ENCODE data around the gene PHYHIPL. TPM values are rescaled to one million over a fixed set of nuclear protein-coding genes. Genes with fewer than 3 reads are reported as not detected.
"Not testable (repeated sequence)": the region's sequence is repeated elsewhere in the genome, so short reads cannot be mapped to it uniquely, and the experiment has no call there.

The PHYHIPL gene
- total and polyA plus RNA-seq, 4 donors = 1.3 to 3.0 (median 2.0) TPM

DNA sequence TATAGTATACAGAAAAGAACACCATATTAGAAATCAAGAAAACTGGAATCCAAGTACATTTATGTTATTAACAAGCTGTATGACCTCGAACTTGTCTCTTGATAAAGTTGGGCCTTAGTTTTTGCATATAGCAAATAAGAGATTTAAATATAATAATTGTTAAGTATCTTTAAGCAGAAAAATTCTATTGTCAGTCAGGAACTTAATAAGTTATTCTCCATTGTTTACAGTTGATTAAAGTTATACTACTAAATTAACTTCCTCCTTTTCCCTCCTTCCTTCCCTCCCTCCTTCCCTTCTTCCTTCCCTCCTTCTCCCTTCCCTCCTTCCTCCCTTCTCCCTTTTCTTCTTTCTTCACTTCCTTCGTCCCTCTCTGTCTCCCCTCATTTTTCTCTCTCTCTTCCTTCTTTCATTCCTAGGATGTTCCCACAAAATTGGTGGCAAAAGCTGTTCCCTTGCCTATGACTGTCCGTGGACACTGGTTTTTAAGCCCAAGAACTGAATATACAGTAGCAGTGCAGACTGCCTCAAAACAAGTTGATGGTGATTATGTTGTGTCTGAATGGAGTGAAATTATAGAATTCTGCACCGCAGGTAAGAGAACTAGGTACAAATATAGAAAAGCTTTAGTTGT is 59.7 kb downstream of the PHYHIPL start:
- 89% methylated on average over 4 of the region's 4 CpGs for WGBS
- H3K4me3 ChIP-seq (ENCODE audit: low read depth in 1 of 3, low read length in 3 of 3) = no peak overlapping the region
- no peaks in the 10 kb centered on the region for H3K9me3 ChIP-seq (ENCODE audit: control insufficient read depth in 4 of 4, low read length in 3 of 4)
- H3K27ac ChIP-seq (ENCODE audit: low read depth in 1 of 2, low read length in 2 of 2) = no peak overlapping the region
- H3K36me3 ChIP-seq (ENCODE audit: control insufficient read depth in 4 of 4, insufficient read depth in 3 of 4, low read depth in 1 of 4, low read length in 3 of 4) = no peaks in the 10 kb centered on the region
- H3K9ac ChIP-seq (ENCODE audit: low read depth in 1 of 2, low read length in 2 of 2) = no peak overlapping the region
- no peaks in the 10 kb centered on the region for H3K4me1 ChIP-seq (ENCODE audit: control insufficient read depth in 4 of 4, insufficient read depth in 4 of 4, low read length in 3 of 4)
- H3K27me3 ChIP-seq (ENCODE audit: control insufficient read depth in 4 of 4, insufficient read depth in 4 of 4, low read length in 3 of 4) = no peaks in the 10 kb centered on the region
- no peak for TF ChIP-seq HNF4G (IDR thresholded peaks at IDR 0.05)
- no peak for DNase-seq (ENCODE audit: low spot score)

DNA sequence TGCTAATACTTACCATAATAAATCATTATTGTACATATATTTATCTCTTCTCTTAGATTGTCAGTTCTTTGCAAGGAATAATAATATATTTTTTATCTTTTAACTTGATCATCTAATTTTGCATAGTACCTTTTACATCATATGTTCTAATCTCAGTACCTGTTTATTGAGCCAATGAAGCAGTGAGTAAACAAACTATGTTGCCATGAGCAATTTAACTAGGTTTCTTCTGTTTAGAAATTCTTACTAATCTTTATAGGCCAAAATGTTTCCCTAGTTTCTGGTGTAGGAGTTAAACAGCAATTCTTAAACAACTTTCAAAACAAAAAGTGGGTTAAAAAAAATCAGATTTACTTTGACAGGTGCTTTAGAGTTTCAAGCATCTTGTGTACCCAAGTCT is 61.3 kb downstream of the PHYHIPL start:
- no peak for TF ChIP-seq SP1 (IDR thresholded peaks at IDR 0.05)
- no peak for TF ChIP-seq TAF1 (conservative IDR thresholded peaks at IDR 0.05)
- TF ChIP-seq RAD21 (IDR thresholded peaks at IDR 0.05) = no peak
- TF ChIP-seq, protein P1, sequence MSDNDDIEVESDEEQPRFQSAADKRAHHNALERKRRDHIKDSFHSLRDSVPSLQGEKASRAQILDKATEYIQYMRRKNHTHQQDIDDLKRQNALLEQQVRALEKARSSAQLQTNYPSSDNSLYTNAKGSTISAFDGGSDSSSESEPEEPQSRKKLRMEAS (IDR thresholded peaks at IDR 0.05) = no peak
- no peak for TF ChIP-seq EGR1 (IDR thresholded peaks at IDR 0.05; ENCODE audit: low read depth in 2 of 2)
- no peak for TF ChIP-seq GABPA (IDR thresholded peaks at IDR 0.05 in 1 of 2, conservative IDR thresholded peaks at IDR 0.05 in 1 of 2)
- TF ChIP-seq, protein P2, sequence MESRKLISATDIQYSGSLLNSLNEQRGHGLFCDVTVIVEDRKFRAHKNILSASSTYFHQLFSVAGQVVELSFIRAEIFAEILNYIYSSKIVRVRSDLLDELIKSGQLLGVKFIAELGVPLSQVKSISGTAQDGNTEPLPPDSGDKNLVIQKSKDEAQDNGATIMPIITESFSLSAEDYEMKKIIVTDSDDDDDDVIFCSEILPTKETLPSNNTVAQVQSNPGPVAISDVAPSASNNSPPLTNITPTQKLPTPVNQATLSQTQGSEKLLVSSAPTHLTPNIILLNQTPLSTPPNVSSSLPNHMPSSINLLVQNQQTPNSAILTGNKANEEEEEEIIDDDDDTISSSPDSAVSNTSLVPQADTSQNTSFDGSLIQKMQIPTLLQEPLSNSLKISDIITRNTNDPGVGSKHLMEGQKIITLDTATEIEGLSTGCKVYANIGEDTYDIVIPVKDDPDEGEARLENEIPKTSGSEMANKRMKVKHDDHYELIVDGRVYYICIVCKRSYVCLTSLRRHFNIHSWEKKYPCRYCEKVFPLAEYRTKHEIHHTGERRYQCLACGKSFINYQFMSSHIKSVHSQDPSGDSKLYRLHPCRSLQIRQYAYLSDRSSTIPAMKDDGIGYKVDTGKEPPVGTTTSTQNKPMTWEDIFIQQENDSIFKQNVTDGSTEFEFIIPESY (IDR thresholded peaks at IDR 0.05) = no peak
- no peak for TF ChIP-seq HNF4G (IDR thresholded peaks at IDR 0.05)
- DNase-seq (ENCODE audit: low spot score) = no peak
- Histone ChIP-seq H3K9me3 (ENCODE audit: control insufficient read depth in 4 of 4, low read length in 3 of 4) (no peaks in the 10 kb centered on the region), H3K27me3 (ENCODE audit: control insufficient read depth in 4 of 4, insufficient read depth in 4 of 4, low read length in 3 of 4) (no peaks in the 10 kb centered on the region), H3K4me3 (ENCODE audit: low read depth in 1 of 3, low read length in 3 of 3) (no peak overlapping the region), H3K36me3 (ENCODE audit: control insufficient read depth in 4 of 4, insufficient read depth in 3 of 4, low read depth in 1 of 4, low read length in 3 of 4) (no peaks in the 10 kb centered on the region), H3K27ac (ENCODE audit: low read depth in 1 of 2, low read length in 2 of 2) (no peak overlapping the region), H3K4me1 (ENCODE audit: control insufficient read depth in 4 of 4, insufficient read depth in 4 of 4, low read length in 3 of 4) (no peaks in the 10 kb centered on the region), H3K9ac (ENCODE audit: low read depth in 1 of 2, low read length in 2 of 2) (no peak overlapping the region)

DNA sequence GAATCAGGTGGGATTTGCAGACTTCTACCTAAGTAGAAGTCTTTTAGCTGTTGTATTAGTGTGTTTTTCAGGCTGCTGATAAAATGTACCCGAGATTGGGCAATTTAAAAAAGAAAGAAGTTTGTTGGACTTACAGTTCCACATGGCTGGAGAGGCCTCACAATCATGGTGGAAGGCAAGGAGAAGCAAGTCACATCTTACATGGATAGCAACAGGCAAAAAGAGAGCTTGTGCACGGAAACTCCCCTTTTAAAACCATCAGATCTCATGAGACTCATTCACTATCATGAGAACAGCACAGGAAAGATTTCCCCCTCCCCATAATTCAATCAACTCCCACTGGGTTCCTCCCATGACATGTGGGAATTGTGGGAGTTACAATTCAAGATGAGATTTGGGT is 62.7 kb downstream of the PHYHIPL start:
- not testable (repeated sequence) for H3K9ac ChIP-seq (ENCODE audit: low read depth in 1 of 2, low read length in 2 of 2); DNase-seq (ENCODE audit: low spot score); H3K4me1 ChIP-seq (ENCODE audit: control insufficient read depth in 4 of 4, insufficient read depth in 4 of 4, low read length in 3 of 4); H3K27me3 ChIP-seq (ENCODE audit: control insufficient read depth in 4 of 4, insufficient read depth in 4 of 4, low read length in 3 of 4); H3K4me3 ChIP-seq (ENCODE audit: low read depth in 1 of 3, low read length in 3 of 3); H3K36me3 ChIP-seq (ENCODE audit: control insufficient read depth in 4 of 4, insufficient read depth in 3 of 4, low read depth in 1 of 4, low read length in 3 of 4); H3K9me3 ChIP-seq (ENCODE audit: control insufficient read depth in 4 of 4, low read length in 3 of 4); H3K27ac ChIP-seq (ENCODE audit: low read depth in 1 of 2, low read length in 2 of 2)
- WGBS = 90% methylated on average over 2 of the region's 2 CpGs

DNA sequence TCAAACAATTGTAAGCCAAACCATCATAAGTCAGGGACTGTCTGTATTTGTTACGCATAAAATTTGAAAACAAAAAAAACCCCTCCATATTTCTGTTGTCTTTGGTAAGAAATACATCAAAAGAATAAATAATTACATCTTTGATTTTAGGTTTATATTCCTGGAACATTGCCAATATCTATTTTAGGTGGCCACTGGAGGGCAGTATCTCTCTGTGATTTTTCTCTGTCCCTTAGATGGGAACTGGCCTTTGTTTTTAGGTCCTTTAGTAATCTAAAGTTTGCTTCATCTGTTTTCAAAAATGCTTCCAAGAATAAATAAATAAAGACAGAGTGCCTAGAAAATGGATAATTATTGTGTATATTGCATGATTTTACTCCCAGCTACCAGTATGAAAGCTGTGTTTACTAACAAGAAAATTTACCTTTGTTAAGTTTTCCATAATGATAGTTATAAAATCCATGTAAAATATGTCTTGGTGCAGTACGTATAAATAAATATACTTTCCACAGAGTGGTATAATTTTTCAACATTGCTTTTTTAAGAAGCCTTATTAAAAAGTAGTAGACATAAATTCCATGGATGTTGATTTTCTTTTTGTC is 64.2 kb downstream of the PHYHIPL start:
- no peaks in the 10 kb centered on the region for H3K27me3 ChIP-seq (ENCODE audit: control insufficient read depth in 4 of 4, insufficient read depth in 4 of 4, low read length in 3 of 4)
- no peaks in the 10 kb centered on the region for H3K4me1 ChIP-seq (ENCODE audit: control insufficient read depth in 4 of 4, insufficient read depth in 4 of 4, low read length in 3 of 4)
- no peak overlapping the region for H3K9ac ChIP-seq (ENCODE audit: low read depth in 1 of 2, low read length in 2 of 2)
- H3K27ac ChIP-seq (ENCODE audit: low read depth in 1 of 2, low read length in 2 of 2) = no peak overlapping the region
- peaks cover 0 to 4% (median 0%) of the 10 kb centered on the region in 4 donors for H3K36me3 ChIP-seq (ENCODE audit: control insufficient read depth in 4 of 4, insufficient read depth in 3 of 4, low read depth in 1 of 4, low read length in 3 of 4)
- no peak for DNase-seq (ENCODE audit: low spot score)
- no peaks in the 10 kb centered on the region for H3K9me3 ChIP-seq (ENCODE audit: control insufficient read depth in 4 of 4, low read length in 3 of 4)
- H3K4me3 ChIP-seq (ENCODE audit: low read depth in 1 of 3, low read length in 3 of 3) = no peak overlapping the region
- 49% methylated on average over 2 of the region's 2 CpGs for WGBS
- no peak for TF ChIP-seq SP1 (IDR thresholded peaks at IDR 0.05)
- no peak for TF ChIP-seq HNF4G (IDR thresholded peaks at IDR 0.05)
- peak; percentile 92 to 94 for TF ChIP-seq RAD21 (IDR thresholded peaks at IDR 0.05)
- TF ChIP-seq, protein P1 (IDR thresholded peaks at IDR 0.05) = no peak
- TF ChIP-seq, protein P3, sequence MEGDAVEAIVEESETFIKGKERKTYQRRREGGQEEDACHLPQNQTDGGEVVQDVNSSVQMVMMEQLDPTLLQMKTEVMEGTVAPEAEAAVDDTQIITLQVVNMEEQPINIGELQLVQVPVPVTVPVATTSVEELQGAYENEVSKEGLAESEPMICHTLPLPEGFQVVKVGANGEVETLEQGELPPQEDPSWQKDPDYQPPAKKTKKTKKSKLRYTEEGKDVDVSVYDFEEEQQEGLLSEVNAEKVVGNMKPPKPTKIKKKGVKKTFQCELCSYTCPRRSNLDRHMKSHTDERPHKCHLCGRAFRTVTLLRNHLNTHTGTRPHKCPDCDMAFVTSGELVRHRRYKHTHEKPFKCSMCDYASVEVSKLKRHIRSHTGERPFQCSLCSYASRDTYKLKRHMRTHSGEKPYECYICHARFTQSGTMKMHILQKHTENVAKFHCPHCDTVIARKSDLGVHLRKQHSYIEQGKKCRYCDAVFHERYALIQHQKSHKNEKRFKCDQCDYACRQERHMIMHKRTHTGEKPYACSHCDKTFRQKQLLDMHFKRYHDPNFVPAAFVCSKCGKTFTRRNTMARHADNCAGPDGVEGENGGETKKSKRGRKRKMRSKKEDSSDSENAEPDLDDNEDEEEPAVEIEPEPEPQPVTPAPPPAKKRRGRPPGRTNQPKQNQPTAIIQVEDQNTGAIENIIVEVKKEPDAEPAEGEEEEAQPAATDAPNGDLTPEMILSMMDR (IDR thresholded peaks at IDR 0.05; ENCODE audit: low read depth, low read length, missing input control) = peak; percentile 65
- TF ChIP-seq, protein P4, sequence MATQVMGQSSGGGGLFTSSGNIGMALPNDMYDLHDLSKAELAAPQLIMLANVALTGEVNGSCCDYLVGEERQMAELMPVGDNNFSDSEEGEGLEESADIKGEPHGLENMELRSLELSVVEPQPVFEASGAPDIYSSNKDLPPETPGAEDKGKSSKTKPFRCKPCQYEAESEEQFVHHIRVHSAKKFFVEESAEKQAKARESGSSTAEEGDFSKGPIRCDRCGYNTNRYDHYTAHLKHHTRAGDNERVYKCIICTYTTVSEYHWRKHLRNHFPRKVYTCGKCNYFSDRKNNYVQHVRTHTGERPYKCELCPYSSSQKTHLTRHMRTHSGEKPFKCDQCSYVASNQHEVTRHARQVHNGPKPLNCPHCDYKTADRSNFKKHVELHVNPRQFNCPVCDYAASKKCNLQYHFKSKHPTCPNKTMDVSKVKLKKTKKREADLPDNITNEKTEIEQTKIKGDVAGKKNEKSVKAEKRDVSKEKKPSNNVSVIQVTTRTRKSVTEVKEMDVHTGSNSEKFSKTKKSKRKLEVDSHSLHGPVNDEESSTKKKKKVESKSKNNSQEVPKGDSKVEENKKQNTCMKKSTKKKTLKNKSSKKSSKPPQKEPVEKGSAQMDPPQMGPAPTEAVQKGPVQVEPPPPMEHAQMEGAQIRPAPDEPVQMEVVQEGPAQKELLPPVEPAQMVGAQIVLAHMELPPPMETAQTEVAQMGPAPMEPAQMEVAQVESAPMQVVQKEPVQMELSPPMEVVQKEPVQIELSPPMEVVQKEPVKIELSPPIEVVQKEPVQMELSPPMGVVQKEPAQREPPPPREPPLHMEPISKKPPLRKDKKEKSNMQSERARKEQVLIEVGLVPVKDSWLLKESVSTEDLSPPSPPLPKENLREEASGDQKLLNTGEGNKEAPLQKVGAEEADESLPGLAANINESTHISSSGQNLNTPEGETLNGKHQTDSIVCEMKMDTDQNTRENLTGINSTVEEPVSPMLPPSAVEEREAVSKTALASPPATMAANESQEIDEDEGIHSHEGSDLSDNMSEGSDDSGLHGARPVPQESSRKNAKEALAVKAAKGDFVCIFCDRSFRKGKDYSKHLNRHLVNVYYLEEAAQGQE (IDR thresholded peaks at IDR 0.05) = no peak
- TF ChIP-seq, protein P2 (IDR thresholded peaks at IDR 0.05) = no peak
